Thyroid gland (tissue), 4 donors: Measurements from ENCODE around the gene RBMX.

Experiments used
- POLR2A ChIP-seq, 2 donors: fragments of 450-650 bp; IDR thresholded peaks; one replicate each; pipeline ENCODE4 v1.6.1; 2017; ENCODE audit warnings: antibody characterized with exemption in 2 of 2, mild to moderate bottlenecking in 2 of 2, moderate library complexity in 1 of 2
- TF ChIP-seq, protein P1 (sequence below), 6 experiments: fragments of 200-600 bp in 3 of 6; fragments of 450-650 bp in 3 of 6; sonication (generic) in 3 of 6; IDR thresholded peaks; one replicate each; pipeline ENCODE4 v1.5.1; 2016 to 2019; ENCODE audit warnings: antibody characterized with exemption in 6 of 6, mild to moderate bottlenecking in 2 of 6, inconsistent platforms in 1 of 6, moderate library complexity in 1 of 6

DNA sequence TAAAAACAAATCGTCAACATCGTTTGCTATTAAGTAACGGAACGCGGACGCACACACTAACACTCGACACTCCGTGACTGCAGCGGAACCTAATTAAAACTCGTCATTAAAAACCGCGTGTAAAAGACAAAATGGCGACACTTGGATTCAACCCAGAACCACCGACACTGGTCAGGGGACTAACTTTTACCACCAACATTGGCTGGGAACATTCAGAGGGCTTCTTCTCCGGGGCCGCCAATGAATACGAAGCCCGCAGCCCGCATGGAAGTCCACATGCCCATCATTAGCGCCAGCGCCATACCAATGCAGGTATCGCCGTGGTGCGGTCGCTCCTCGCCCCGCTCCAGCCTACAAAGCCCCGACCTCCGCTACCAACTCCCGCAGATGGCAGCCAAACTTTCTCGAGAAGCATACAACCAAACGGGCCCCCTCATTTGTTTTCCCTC is 498 bp downstream of the RBMX start:
- TF ChIP-seq, protein P1, sequence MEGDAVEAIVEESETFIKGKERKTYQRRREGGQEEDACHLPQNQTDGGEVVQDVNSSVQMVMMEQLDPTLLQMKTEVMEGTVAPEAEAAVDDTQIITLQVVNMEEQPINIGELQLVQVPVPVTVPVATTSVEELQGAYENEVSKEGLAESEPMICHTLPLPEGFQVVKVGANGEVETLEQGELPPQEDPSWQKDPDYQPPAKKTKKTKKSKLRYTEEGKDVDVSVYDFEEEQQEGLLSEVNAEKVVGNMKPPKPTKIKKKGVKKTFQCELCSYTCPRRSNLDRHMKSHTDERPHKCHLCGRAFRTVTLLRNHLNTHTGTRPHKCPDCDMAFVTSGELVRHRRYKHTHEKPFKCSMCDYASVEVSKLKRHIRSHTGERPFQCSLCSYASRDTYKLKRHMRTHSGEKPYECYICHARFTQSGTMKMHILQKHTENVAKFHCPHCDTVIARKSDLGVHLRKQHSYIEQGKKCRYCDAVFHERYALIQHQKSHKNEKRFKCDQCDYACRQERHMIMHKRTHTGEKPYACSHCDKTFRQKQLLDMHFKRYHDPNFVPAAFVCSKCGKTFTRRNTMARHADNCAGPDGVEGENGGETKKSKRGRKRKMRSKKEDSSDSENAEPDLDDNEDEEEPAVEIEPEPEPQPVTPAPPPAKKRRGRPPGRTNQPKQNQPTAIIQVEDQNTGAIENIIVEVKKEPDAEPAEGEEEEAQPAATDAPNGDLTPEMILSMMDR (IDR thresholded peaks at IDR 0.05), result no peak
- TF ChIP-seq POLR2A (IDR thresholded peaks at IDR 0.05), result no peak
